Activated CD8-positive, alpha-beta memory T cell treated with anti-CD3 and anti-CD28 coated beads, Interleukin-2, amount 50 U/mL, for 1 hour (primary cell): ENCODE measurements around the gene ATP8A2.
"Not testable (repeated sequence)": the region's sequence is repeated elsewhere in the genome, so short reads cannot be mapped to it uniquely, and the experiment has no call there.

ENCODE experiments used
- DNase-seq: peaks from one replicate; pipeline ENCODE4 v3.0.0-alpha.2; 2020; ENCODE audit errors: extremely low read depth

The ATP8A2 gene

GRCh38 chr13:25768376-25768775 is 396.6 kb downstream of the ATP8A2 start:
- no peak for DNase-seq

- no peak for DNase-seq
These were observed 397.1 kb downstream of the ATP8A2 start for GRCh38 chr13:25768838-25769237.

GRCh38 chr13:25770601-25771000 is 398.8 kb downstream of the ATP8A2 start:
- no peak for DNase-seq

GRCh38 chr13:25771202-25771601 is 399.4 kb downstream of the ATP8A2 start:
- DNase-seq = no peak

- no peak for DNase-seq
These were observed 400.1 kb downstream of the ATP8A2 start for GRCh38 chr13:25771641-25772478.

- DNase-seq = not testable (repeated sequence)
These were observed 400.8 kb downstream of the ATP8A2 start for GRCh38 chr13:25772534-25772933.

GRCh38 chr13:25774056-25774455 is 402.3 kb downstream of the ATP8A2 start:
- DNase-seq = not testable (repeated sequence)

GRCh38 chr13:25775275-25775674 is 403.5 kb downstream of the ATP8A2 start:
- no peak for DNase-seq

DNA sequence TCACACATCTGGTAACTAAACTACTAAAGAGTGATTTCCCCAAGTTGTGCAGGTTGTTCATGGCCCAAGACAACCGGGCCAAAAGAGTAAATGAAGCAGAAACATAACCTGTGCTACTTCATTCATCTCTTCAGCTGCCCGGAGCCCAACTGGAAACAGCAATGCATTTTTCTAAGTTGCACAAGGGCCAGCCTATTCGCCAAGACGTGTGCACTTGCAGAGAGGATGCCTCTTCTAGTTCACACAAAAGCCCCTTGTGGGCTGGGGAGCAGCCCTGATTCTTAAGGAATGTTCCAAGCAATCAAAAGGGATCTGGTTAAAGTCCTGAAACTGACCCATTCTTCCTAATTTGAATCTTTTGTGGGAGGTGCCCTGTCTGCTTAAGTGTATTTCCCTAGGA is 404.2 kb downstream of the ATP8A2 start:
- no peak for DNase-seq

GRCh38 chr13:25776722-25777121 is 404.9 kb downstream of the ATP8A2 start:
- DNase-seq = no peak

GRCh38 chr13:25777509-25777908 is 405.7 kb downstream of the ATP8A2 start:
- DNase-seq = no peak

DNA sequence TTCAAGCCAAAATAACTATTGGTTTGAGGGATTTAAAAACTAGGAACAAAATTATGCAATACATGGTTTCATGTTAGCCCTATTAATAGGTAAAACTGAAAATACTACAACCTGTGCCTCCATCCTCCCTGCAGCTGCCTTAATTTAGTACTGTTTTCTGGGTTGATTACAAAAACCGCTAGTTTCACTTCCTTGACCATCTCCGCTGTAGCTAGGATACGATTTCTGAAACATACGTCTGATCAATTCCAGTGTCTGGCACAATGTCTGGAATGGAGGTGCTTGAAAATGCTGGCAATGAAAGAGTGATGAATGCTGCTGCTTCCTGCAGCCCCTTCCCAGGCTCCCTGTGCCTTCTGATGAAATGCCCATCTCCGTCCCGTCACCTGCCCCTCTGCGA is 406.6 kb downstream of the ATP8A2 start:
- no peak for DNase-seq

- DNase-seq = no peak
These were observed 407.1 kb downstream of the ATP8A2 start for GRCh38 chr13:25778808-25779305.

DNA sequence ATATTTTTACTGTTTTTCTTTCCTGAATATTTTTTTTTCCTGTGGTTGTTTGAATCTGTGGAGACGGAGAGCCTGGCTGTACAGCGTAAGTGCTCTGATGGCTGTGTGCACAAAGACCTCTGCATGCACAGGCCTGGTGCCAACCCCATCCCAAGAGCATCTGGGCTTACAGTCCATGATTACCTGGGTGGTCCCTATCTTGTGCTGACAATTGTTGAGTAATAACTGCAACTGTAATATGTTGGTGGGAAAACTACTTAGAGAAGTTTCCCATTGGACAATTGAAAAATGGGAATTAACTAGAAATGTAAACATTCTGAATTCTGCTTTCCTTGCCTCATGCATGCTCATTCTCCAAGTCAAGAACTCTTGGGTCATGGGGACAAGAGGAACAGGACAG is 411.3 kb downstream of the ATP8A2 start:
- DNase-seq = no peak

DNA sequence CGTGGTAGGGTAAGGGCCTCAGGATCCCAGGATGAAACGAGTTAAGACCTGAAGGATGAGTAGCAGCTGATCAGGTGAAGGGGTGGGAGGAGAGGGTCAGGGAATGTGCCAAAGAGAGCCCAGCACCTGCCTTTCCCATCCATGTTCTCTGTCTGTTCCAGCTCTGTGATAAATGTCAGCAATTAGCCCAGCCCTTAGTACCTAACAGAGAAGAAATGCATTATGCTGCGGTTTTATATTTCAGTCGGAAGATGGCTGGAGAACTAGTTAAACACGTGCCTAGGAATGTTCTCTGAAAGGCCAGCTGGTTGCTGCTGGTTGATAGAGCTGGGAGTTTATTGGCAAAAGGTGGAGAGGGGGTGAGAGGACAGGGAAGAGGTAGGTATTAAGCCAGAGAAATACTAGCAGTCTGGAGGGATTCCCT is 411.8 kb downstream of the ATP8A2 start:
- no peak for DNase-seq

DNA sequence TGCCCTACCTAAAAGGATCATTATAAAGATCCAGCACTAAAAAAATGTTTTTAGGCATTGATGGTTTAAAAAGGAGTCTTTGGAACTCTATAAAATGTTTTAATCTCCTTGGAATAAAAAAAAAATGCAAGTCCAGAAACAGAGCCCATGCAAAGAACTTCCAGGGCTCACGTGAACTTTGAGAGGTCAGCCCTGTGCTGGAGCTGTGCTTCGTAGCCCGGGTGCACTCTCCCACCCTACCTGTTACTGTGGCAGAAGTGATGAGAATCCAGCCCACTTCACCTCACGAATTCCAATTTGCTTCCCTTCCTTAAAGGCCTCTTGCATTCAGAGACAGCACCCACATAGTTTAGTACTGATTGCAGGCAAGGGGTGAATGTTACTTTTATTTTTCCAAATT is 412.3 kb downstream of the ATP8A2 start:
- no peak for DNase-seq

GRCh38 chr13:25790137-25790536 is 418.4 kb downstream of the ATP8A2 start:
- DNase-seq = not testable (repeated sequence)

DNA sequence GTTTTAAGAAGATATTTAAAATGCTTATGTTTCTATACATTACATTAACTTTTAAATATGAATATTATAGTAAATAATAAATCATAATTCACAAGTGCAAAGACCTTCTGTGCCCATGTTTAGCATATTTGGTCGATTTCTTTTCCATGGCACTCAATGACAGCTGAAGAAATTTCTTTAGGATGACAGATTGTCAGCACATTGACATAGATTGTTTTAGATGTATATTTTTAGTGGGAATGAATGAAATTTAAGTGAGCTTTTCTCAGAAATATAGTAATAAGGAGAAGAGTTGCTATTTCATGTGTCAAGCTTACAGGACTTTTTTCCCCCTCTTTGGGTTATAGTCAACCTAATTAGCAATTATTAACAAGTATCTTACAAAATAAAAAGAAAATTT is 423.5 kb downstream of the ATP8A2 start:
- no peak for DNase-seq

- no peak for DNase-seq
These were observed 424.7 kb downstream of the ATP8A2 start for GRCh38 chr13:25796474-25796873.

DNA sequence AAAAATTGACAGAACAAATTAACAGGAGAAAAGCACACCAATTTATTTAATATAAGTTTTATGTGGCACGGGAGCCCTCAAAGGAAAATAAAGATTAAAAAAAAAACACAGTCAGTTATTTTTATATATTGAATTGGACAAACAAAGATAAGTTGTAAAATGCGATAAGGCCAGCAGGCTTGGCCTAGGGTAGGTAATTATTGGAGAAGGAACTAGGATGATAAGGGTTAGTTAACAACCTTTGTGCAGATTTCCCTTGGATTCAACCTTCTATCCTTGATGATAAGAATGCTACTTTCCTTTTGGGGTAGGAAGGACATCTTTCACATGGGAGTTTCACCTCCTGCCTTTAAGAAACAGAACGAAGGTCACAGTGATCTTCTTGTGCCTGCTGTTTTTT is 427.2 kb downstream of the ATP8A2 start:
- DNase-seq = no peak

GRCh38 chr13:25800523-25800922 is 428.7 kb downstream of the ATP8A2 start:
- no peak for DNase-seq

- no peak for DNase-seq
These were observed 430.8 kb downstream of the ATP8A2 start for GRCh38 chr13:25802579-25802978.

DNA sequence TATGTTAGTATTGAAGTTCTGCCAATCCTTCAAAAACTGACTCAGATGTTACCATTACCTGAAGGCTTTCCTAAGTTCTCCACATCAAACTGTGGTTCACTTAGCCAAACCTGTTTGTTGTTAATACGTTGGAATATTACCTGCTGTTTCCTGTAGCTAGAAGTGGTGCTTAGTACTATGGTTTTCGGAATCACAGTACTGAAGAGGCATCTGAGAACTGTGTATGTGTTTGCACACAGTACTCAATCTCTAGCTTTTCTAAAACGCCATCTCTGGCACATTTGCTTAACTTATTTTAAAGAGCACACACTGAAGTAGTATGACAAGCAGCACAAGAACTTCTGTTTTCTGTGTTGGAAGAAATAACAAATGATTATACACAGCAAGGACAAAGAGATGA is 431.9 kb downstream of the ATP8A2 start:
- no peak for DNase-seq
